A549 (cell line): ENCODE measurements around the gene DHX16.

Experiments
- BCL3 ChIP-seq: fragments of >200 bp; sonication (Bioruptor Twin); formaldehyde crosslinking; IDR thresholded peaks from 3 replicates; pipeline ENCODE4 v1.6.1; 2016
- CEBPB ChIP-seq, 2 experiments: fragments of >200 bp in 1 of 2; sonication (Bioruptor Twin) in 1 of 2; formaldehyde crosslinking in 1 of 2; IDR thresholded peaks; 2 replicates each; pipeline ENCODE4 v1.6.1; 2012 to 2016
- CTCF ChIP-seq: fragments of >200 bp; sonication (Bioruptor Twin); formaldehyde crosslinking; IDR thresholded peaks from 3 replicates; pipeline ENCODE4 v1.5.1; 2016
- HMGXB4 ChIP-seq: fragments of 250-450 bp; sonication (Bioruptor Pico); IDR thresholded peaks from 2 replicates; pipeline ENCODE4 v1.5.0; 2021; ENCODE audit warnings: mild to moderate bottlenecking, moderate library complexity, borderline replicate concordance
- MAFK ChIP-seq: fragments of 450-650 bp; IDR thresholded peaks from 2 replicates; pipeline ENCODE4 v1.6.1; 2014; ENCODE audit not compliant: partially characterized antibody
- MAX ChIP-seq: IDR thresholded peaks from 2 replicates; pipeline ENCODE4 v1.6.1; 2012
- RNF2 ChIP-seq: fragments of 200-600 bp; sonication (generic); IDR thresholded peaks from 2 replicates; pipeline ENCODE4 v1.6.1; 2016; ENCODE audit warnings: low read depth, mild to moderate bottlenecking, antibody characterized with exemption, moderate library complexity, borderline replicate concordance
- SMC3 ChIP-seq: fragments of >200 bp; sonication (Bioruptor Twin); formaldehyde crosslinking; IDR thresholded peaks from 3 replicates; pipeline ENCODE4 v1.6.1; 2018; ENCODE audit warnings: inconsistent platforms

DNA sequence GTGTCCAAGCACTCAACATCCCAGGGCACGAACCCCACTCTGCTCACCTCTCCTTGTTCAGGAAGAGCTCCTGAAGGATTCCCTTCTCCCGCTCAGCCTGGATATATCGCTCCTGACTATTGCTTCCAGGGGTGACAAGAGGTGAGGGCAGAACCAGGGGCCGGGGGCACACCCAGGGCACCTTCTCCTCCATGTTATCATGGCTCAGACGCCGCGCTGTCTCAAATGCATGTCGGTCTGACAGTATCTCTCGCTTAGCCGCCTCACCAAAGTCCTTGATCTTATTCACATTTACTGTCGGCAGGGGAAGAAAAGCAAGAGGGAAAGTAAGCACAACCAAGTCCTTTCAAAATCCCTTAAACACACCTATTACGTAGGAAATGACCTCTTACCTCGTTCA, 68.8 kb downstream of the DHX16 start:
- TF ChIP-seq HMGXB4 (CRISPR knock-in tag) (no peak), MAFK (no peak), BCL3 (no peak), RNF2 (no peak), CTCF (no peak), MAX (no peak), SMC3 (no peak), CEBPB (IDR thresholded peaks at IDR 0.05) (no peak)
